HCT116 (cell line): ENCODE results near the gene PRKAR1A. TPM values are rescaled to one million over a fixed set of nuclear protein-coding genes. Genes with fewer than 3 reads are reported as not detected.

ENCODE experiments used
- ATAC-seq: fragments of 200-7000 bp; cut with Tn5 transposase; 2 replicates; pipeline ENCODE4 v1.9.1; 2020; ENCODE audit warnings: mild to moderate bottlenecking, moderate library complexity
- BruUV-seq: library from RNA; stranded (reverse); fragments of 400-500 nt; replicated peaks from 2 replicates; lab custom pipeline; 2021; lab: Mats Ljungman, UMichigan
- CTCF ChIA-PET: fragments of 300-600 bp; sonication (Branson Sonifier 250); formaldehyde crosslinking; loops from one replicate; lab custom pipeline; 2021; ENCODE audit warnings: antibody characterized with exemption; lab: Charles Lee
- POLR2A ChIA-PET: fragments of 300-600, 350-600 bp; sonication (Branson Sonifier 250); formaldehyde crosslinking; loops from one replicate; lab custom pipeline; 2021; ENCODE audit warnings: antibody characterized with exemption; lab: Charles Lee
- RAD21 ChIA-PET, 2 experiments: fragments of 300-600 bp; sonication (Branson Sonifier 250); formaldehyde crosslinking; loops; one replicate each; lab custom pipeline; 2023; ENCODE audit warnings: low total read pairs in 2 of 2; ENCODE audit not compliant: uncharacterized antibody in 2 of 2, unreplicated experiment in 2 of 2, low non-redundant PET in 1 of 2; lab: Charles Lee
- DNase-seq: peaks from one replicate; pipeline ENCODE4 v3.0.0-alpha.2; 2010; ENCODE audit warnings: low read depth, low spot score
- H2AFZ ChIP-seq: fragments of 200-600 bp; shearing (Covaris generic), sonication (generic); 2 replicates; pipeline ENCODE4 v1.6.1; 2017; ENCODE audit warnings: low read depth, mixed run types, mixed read lengths, antibody characterized with exemption, low read length; ENCODE audit not compliant: poor library complexity, severe bottlenecking
- H3K27ac ChIP-seq: 2 replicates; pipeline ENCODE4 v1.5.1; 2012; ENCODE audit warnings: low read depth, low read length
- H3K27me3 ChIP-seq: fragments of 200-600 bp; sonication (generic); 2 replicates; pipeline ENCODE4 v1.6.1; 2016; ENCODE audit warnings: mixed run types, low read length, mixed read lengths; ENCODE audit not compliant: insufficient read depth
- H3K36me3 ChIP-seq, 2 experiments: fragments of 200-500 bp in 1 of 2; fragments of 200-600 bp in 1 of 2; sonication (Bioruptor generic) in 1 of 2; sonication (generic) in 1 of 2; 2 replicates each; pipeline versions ENCODE4 v1.5.1 to v1.6.1; 2014 to 2016; ENCODE audit warnings: low read length in 2 of 2, inconsistent platforms in 1 of 2, mixed read lengths in 1 of 2, mixed run types in 1 of 2; ENCODE audit not compliant: insufficient read depth in 2 of 2, control insufficient read depth in 1 of 2
- H3K4me1 ChIP-seq, 2 experiments: fragments of 200-600 bp in 1 of 2; sonication (generic) in 1 of 2; 2 replicates each; pipeline versions ENCODE4 v1.5.1 to v1.6.1; 2012 to 2017; ENCODE audit warnings: low read length in 2 of 2, inconsistent platforms in 1 of 2, mild to moderate bottlenecking in 1 of 2, mixed read lengths in 1 of 2, mixed run types in 1 of 2, moderate library complexity in 1 of 2; ENCODE audit not compliant: insufficient read depth in 2 of 2, control insufficient read depth in 1 of 2
- H3K4me2 ChIP-seq: fragments of 200-600 bp; sonication (generic); 2 replicates; pipeline ENCODE4 v1.6.1; 2017; ENCODE audit warnings: mixed run types, low read length, mixed read lengths
- H3K4me3 ChIP-seq, 2 experiments: fragments of 200-600 bp in 1 of 2; sonication (generic) in 1 of 2; replicated peaks in 1 of 2; 2 replicates each; pipeline ENCODE4 v1.5.1; 2011 to 2016; ENCODE audit warnings: low read length in 2 of 2, control low read depth in 1 of 2, low read depth in 1 of 2, mild to moderate bottlenecking in 1 of 2, mixed read lengths in 1 of 2, mixed run types in 1 of 2
- H3K79me2 ChIP-seq: fragments of 200-600 bp; sonication (generic); 2 replicates; pipeline ENCODE4 v1.6.1; 2017; ENCODE audit warnings: mild to moderate bottlenecking, mixed run types, low read length, moderate library complexity, mixed read lengths; ENCODE audit not compliant: insufficient read depth
- H3K9ac ChIP-seq: fragments of 200-600 bp; sonication (generic); 2 replicates; pipeline ENCODE4 v1.6.1; 2016; ENCODE audit warnings: low read length, mixed read lengths
- H3K9me2 ChIP-seq: fragments of 200-600 bp; sonication (generic), shearing (Covaris generic); 2 replicates; pipeline ENCODE4 v1.6.1; 2017; ENCODE audit warnings: mixed run types, mild to moderate bottlenecking, moderate library complexity; ENCODE audit not compliant: insufficient read depth
- H3K9me3 ChIP-seq, 2 experiments: fragments of 200-500 bp in 1 of 2; fragments of 200-600 bp in 1 of 2; sonication (Bioruptor generic) in 1 of 2; sonication (generic) in 1 of 2; 2 replicates each; pipeline ENCODE4 v1.6.1; 2014 to 2017; ENCODE audit warnings: low read length in 2 of 2, mixed read lengths in 2 of 2, inconsistent platforms in 1 of 2, low read depth in 1 of 2, mild to moderate bottlenecking in 1 of 2, mixed run types in 1 of 2, moderate library complexity in 1 of 2; ENCODE audit not compliant: control insufficient read depth in 1 of 2, insufficient read depth in 1 of 2
- H4K20me1 ChIP-seq: fragments of 200-600 bp; sonication (generic), shearing (Covaris generic); 2 replicates; pipeline ENCODE4 v1.6.1; 2017; ENCODE audit warnings: mixed run types, mild to moderate bottlenecking, moderate library complexity; ENCODE audit not compliant: insufficient read depth
- CEBPB ChIP-seq: IDR thresholded peaks from 2 replicates; pipeline ENCODE4 v1.6.1; 2012; ENCODE audit warnings: low read depth
- EGR1 ChIP-seq: IDR thresholded peaks from 2 replicates; pipeline ENCODE4 v1.6.1; 2012; ENCODE audit warnings: low read depth
- ELF1 ChIP-seq: IDR thresholded peaks from 2 replicates; pipeline ENCODE4 v1.6.1; 2012; ENCODE audit warnings: low read depth, borderline replicate concordance
- EZH2phosphoT487 ChIP-seq: fragments of 200-600 bp; IDR thresholded peaks from 2 replicates; pipeline ENCODE4 v1.6.1; 2018; ENCODE audit warnings: antibody characterized with exemption, borderline replicate concordance
- JUND ChIP-seq: IDR thresholded peaks from 2 replicates; pipeline ENCODE4 v1.6.1; 2012
- RAD21 ChIP-seq: IDR thresholded peaks from 2 replicates; pipeline ENCODE4 v1.6.1; 2012; ENCODE audit warnings: low read depth, mild to moderate bottlenecking
- SIN3A ChIP-seq: IDR thresholded peaks from 2 replicates; pipeline ENCODE4 v1.6.1; 2012; ENCODE audit warnings: low read depth
- SP1 ChIP-seq: IDR thresholded peaks from 2 replicates; pipeline ENCODE4 v1.6.1; 2012; ENCODE audit warnings: low read depth
- SRF ChIP-seq: IDR thresholded peaks from 2 replicates; pipeline ENCODE4 v1.6.1; 2012; ENCODE audit warnings: low read depth
- YY1 ChIP-seq: IDR thresholded peaks from 2 replicates; pipeline ENCODE4 v1.6.1; 2011; ENCODE audit warnings: low read length, low read depth, moderate library complexity, mild to moderate bottlenecking; ENCODE audit not compliant: insufficient replicate concordance; ENCODE audit errors: extremely low read depth
- intact Hi-C: fragments of 100-400 bp; cut with micrococcal nuclease; formaldehyde crosslinking; loops from 2 replicates; pipeline ENCODE4 v1.10.0; 2022
- total RNA-seq: library from RNA; stranded (reverse); gene quantifications from one replicate; pipeline ENCODE4 v1.2.1, GENCODE V29; 2021; ENCODE audit not compliant: unreplicated experiment
- TF ChIP-seq, protein P1 (sequence below), 3 experiments: fragments of 200-600 bp in 1 of 3; sonication (generic) in 1 of 3; IDR thresholded peaks in 2 of 3; conservative IDR thresholded peaks in 1 of 3; 2 replicates each; pipeline ENCODE4 v1.5.1; 2012 to 2017; ENCODE audit warnings: low read depth in 2 of 3, low read length in 2 of 3, antibody characterized with exemption in 1 of 3, borderline replicate concordance in 1 of 3, control low read depth in 1 of 3, mild to moderate bottlenecking in 1 of 3, mixed read lengths in 1 of 3, mixed run types in 1 of 3, moderate library complexity in 1 of 3; ENCODE audit not compliant: insufficient read depth in 1 of 3

PRKAR1A gene
- total RNA-seq, 1 experiment from 2014 or later = 295 TPM

DNA sequence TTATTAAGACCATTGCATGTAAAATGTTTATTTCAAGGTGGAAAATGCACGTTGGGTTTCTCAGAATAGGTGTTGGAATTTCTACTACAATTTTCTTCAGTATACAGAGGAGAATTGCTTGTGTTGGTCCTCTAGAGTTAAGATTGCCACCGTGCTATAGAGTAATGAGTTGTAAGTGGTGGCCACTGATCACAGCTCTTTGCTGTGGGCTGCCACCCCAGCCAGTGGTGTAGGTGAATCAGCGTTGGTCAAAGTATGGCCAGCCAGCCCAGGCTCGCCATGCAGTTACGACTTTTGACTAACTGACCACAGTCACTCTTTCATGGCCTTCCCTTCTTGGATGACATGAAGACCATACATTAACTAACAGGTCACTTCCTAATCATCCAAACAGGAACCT is 12.6 kb upstream of the PRKAR1A start:
- ChIA-PET CTCF (no interaction called here), RAD21 (no interaction called here), POLR2A (no interaction called here)
- Histone ChIP-seq H3K36me3 (no peaks in the 10 kb centered on the region), H3K4me2 (no peak overlapping the region), H3K4me3 (no peak overlapping the region), H3K4me1 (peaks cover 0 to 6% of the 10 kb centered on the region in 2 experiments; a peak in 1 of 4 replicates), H2AFZ (no peak overlapping the region), H4K20me1 (no peaks in the 10 kb centered on the region), H3K9ac (no peak overlapping the region), H3K79me2 (no peaks in the 10 kb centered on the region), H3K27me3 (no peaks in the 10 kb centered on the region), H3K9me3 (no peaks in the 10 kb centered on the region), H3K27ac (no peak overlapping the region), H3K9me2 (no peaks in the 10 kb centered on the region)
- no TSS peak for BruUV-seq
- TF ChIP-seq SP1 = no peak
- no peak for TF ChIP-seq JUND
- no peak for TF ChIP-seq SIN3A
- TF ChIP-seq RAD21 = no peak
- TF ChIP-seq ELF1 = no peak
- TF ChIP-seq YY1 = no peak
- TF ChIP-seq, protein P1, sequence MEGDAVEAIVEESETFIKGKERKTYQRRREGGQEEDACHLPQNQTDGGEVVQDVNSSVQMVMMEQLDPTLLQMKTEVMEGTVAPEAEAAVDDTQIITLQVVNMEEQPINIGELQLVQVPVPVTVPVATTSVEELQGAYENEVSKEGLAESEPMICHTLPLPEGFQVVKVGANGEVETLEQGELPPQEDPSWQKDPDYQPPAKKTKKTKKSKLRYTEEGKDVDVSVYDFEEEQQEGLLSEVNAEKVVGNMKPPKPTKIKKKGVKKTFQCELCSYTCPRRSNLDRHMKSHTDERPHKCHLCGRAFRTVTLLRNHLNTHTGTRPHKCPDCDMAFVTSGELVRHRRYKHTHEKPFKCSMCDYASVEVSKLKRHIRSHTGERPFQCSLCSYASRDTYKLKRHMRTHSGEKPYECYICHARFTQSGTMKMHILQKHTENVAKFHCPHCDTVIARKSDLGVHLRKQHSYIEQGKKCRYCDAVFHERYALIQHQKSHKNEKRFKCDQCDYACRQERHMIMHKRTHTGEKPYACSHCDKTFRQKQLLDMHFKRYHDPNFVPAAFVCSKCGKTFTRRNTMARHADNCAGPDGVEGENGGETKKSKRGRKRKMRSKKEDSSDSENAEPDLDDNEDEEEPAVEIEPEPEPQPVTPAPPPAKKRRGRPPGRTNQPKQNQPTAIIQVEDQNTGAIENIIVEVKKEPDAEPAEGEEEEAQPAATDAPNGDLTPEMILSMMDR (IDR thresholded peaks at IDR 0.05 in 2 of 3, conservative IDR thresholded peaks at IDR 0.05 in 1 of 3; ENCODE audit: borderline replicate concordance in 1 of 3, insufficient read depth in 1 of 3, low read depth in 2 of 3, low read length in 2 of 3) = no peak
- TF ChIP-seq EZH2phosphoT487 = no peak
- TF ChIP-seq SRF = no peak
- TF ChIP-seq CEBPB = no peak
- no peak for TF ChIP-seq EGR1
- DNase-seq (no peak), ATAC-seq (no peak)
- intact Hi-C loops = no loop called here
